ENCODE data around the gene TSEN54. TPM values are rescaled to one million over a fixed set of nuclear protein-coding genes. Genes with fewer than 3 reads are reported as not detected.

Gene TSEN54
- total RNA-seq, 1 experiment from 2014 or later: 25.8 TPM

DNA sequence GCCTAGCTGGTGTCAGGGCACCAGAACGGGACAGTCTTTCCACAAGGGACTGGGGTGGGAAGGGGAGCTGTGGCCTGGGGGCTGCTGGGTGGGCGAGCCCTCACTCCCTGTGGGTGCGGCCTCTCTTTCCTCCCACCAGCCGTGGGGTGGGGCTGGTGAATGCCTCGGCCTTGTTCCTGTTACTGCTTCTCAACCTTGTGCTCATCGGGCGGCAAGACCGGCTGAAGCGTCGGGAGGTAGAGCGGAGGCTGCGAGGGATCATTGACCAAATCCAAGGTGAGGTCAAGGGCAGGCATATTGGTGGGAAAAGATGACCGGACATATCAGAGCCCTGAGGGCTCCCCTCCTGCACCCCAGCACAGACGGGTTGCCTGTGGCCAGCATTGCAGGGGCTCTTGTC, 30.2 kb upstream of the TSEN54 start:
- DNase-seq (ENCODE audit: low read depth, low spot score): no peak
- in situ Hi-C loops (cut with HindIII; ENCODE audit: low pct_unique_long_range_greater_than_20kb, low sequenced_read_pairs): no loop called here

DNA sequence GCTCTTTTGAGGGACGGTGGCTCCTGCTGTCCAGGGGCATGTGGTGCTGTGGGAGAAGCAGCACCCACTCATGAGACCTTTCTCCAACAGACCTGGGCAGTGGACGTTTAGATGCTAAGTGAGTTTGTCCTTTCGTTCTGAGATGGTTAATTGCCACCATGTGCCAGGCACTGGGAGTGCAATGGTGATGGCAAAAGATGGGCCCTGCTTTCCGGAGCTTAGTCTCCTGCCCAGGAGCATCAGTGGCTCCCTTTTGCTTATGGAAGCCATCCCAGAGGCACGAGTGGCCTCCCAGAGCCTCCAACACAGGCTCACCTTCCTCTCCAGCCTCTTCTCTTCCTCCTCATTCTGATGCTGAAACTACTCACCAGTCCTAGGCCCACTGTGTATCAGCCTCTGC, 29.4 kb upstream of the TSEN54 start:
- no peak for DNase-seq (ENCODE audit: low read depth, low spot score)
- in situ Hi-C loops (cut with HindIII; ENCODE audit: low pct_unique_long_range_greater_than_20kb, low sequenced_read_pairs): no loop called here

DNA sequence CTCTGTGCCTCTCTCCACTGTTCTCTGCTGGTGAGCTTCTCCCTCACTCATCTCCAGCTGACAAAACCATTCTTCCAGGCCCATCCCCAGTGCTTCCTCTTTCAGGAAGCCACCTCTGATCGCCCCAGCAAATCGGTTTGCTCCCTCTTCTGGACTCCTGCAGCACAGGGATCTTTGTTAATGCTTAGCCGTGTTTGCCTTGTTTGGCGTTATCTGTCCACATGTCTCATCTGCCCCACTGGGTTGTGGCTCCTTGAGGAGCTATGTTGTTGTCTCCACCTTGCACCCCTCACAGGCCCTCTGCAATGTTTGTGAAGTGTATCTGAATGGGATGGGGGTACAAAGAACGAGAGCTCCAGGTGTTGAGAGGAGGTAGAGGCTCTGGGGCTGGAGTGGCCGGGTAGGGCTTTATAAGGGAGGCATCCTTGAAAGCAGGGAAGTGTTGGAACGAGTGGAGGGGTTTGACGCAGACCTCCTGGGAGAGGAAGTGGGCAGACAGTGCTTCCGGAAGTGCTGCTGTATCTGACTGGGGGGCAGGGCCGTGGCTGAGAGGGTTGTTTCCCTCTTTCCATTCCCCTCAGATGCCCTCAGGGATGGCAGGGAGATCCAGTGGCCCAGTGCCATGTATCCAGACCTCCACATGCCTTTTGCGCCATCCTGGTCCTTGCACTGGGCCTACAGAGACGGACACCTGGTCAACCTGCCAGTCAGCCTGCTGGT, 28.8 kb upstream of the TSEN54 start:
- in situ Hi-C loops (cut with HindIII; ENCODE audit: low pct_unique_long_range_greater_than_20kb, low sequenced_read_pairs): no loop called here
- peak; percentile 31 for DNase-seq (ENCODE audit: low read depth, low spot score)

DNA sequence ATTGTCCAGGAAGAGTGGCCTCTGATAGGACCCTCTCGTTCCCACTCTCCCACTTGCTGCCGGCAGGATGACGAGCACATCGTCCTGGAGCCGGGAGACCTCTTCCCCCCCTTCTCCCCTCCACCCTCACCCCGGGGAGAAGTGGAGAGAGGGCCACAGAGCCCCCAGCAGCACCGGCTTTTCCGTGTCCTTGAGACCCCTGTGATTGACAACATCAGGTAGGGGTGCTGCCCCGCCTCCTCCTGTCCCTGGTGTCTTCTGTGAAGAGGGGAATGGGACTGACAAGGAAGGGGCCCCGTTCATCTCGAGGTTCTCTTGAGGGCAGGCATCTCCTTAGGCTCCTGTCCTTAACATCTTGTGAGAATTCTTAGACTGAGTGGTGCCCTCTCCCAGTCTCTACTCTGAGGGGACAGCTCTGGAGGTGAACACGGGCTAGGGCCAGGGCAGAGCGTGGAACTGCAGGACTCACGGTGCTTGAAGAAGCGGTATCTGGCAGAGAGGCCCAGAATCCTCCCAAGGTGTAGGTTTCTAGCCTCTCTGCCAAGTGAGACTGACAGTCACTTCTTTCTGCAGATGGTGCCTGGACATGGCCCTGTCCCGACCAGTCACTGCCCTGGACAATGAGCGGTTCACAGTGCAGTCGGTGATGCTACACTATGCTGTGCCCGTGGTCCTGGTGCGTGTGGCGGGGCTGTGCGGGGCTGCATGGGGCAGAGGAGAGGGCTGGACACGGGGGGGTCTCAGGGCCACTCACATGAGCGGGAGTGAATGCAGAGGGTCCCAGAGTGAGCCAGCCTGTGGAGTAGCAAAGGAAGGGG, 27.4 kb upstream of the TSEN54 start:
- DNase-seq (ENCODE audit: low read depth, low spot score): no peak
- in situ Hi-C loops (cut with HindIII; ENCODE audit: low pct_unique_long_range_greater_than_20kb, low sequenced_read_pairs): no loop called here

DNA sequence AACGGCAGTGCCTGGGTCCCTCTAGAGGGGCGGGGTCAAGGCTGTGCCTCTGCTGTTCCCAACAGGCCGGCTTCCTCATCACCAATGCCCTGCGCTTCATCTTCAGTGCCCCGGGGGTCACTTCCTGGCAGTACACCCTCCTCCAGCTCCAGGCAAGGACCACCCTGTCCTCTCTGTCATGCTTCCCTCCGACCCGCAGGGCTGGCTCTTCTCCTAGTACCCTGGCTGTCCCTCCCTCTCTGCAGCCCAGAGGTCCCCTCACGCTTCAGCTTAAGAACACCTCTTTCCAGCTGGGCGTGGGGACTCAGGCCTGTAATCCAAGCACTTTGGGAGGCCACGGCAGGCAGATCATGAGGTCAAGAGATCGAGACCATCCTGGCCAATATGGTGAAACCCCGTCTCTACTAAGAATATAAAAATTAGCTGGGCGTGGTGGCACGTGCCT, 26.8 kb upstream of the TSEN54 start:
- in situ Hi-C loops (cut with HindIII; ENCODE audit: low pct_unique_long_range_greater_than_20kb, low sequenced_read_pairs): no loop called here
- no peak for DNase-seq (ENCODE audit: low read depth, low spot score)

DNA sequence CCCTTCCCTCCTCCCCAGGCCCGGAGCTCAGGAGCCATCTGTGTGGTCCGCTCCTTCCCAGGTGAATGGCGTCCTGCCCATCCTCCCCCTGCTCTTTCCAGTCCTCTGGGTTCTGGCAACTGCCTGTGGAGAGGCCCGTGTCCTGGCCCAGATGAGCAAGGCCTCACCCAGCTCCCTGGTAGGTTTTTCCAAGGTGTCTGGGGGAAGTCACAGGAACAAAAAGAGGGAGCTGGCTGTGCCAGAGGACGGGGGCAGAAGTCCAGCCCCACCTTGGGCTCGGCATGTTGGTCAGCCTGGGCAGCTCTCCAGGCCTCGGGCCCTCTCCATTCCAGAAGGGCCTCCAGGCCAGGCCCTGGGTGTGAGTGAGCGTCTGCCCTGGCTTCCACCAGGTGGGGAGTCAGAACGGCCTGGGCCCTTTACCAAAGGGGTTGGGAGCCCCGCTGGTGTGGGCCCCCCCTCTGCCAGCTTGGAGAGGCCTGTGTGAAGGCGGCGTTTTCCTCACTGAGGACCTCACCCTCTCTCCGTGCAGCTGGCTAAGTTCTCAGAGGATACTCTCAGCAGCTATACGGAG, 26.1 kb upstream of the TSEN54 start:
- no peak for DNase-seq (ENCODE audit: low read depth, low spot score)
- in situ Hi-C loops (cut with HindIII; ENCODE audit: low pct_unique_long_range_greater_than_20kb, low sequenced_read_pairs): no loop called here

DNA sequence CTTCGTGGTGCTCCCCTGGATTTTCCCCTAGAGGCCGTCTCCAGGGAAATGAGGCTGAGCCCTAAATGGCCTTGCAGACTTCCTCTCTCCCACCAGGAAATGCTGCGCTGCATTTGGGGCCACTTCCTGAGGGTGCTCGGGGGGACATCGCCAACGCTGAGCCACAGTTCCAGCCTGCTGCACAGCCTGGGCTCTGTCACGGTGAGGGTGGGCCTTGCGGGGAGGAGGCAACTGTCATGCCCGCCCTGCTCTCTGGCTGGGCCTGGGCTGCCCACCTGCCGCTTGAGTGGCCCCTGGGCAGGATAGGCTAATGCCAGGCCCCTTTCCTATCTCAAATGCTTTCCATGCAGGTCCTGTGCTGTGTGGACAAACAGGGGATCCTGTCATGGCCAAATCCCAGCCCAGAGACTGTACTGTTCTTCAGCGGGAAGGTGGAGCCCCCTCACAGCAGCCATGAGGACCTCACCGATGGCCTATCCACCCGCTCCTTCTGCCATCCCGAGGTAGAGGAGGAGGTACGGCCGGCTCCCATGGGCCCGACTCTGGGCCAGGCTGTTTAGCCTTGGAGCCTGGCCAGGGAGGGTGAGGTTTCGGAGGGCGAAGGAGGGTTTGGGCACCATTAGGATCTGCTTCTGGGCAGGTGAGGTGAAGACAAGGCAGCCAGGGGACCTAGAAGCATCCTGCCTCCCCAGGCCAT, 25.2 kb upstream of the TSEN54 start:
- in situ Hi-C loops (cut with HindIII; ENCODE audit: low pct_unique_long_range_greater_than_20kb, low sequenced_read_pairs): no loop called here
- DNase-seq (ENCODE audit: low read depth, low spot score): no peak

DNA sequence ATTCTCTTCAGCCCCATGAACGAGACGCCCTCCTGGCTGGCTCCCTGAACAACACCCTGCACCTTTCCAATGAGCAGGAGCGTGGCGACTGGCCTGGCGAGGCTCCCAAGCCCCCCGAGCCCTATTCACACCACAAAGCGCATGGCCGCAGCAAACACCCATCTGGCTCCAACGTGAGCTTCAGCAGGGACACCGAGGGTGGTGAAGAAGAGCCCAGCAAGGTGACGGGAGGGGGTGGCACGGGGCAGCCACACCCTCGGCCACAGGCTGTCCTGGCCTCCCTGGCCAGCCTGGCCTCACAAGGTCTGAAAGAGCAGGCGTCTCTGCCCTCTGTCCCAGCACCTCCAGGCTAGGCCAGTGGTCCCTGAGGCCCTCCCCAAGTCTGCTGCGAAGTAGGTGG, 24.6 kb upstream of the TSEN54 start:
- in situ Hi-C loops (cut with HindIII; ENCODE audit: low pct_unique_long_range_greater_than_20kb, low sequenced_read_pairs): no loop called here
- DNase-seq (ENCODE audit: low read depth, low spot score): no peak

DNA sequence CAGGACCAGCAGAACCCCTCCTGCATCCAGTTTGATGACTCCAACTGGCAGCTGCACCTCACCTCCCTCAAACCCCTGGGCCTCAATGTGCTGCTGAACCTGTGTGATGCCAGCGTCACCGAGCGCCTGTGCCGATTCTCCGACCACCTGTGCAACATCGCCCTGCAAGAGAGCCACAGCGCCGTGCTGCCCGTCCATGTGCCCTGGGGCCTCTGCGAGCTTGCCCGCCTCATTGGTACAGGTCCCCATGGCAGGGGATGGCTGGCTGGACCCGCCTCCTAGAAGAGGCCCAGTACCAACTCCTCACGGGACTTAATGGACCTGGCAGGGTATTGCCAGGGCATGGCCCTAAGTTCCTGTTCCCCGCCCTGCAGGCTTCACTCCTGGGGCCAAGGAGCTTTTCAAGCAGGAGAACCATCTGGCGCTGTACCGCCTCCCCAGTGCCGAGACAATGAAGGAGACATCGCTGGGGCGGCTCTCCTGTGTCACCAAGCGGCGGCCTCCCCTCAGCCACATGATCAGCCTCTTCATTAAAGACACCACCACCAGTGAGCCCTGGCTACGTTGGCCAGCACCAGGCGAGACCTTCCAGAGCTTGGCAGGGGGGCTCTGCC, 23.7 kb upstream of the TSEN54 start:
- in situ Hi-C loops (cut with HindIII; ENCODE audit: low pct_unique_long_range_greater_than_20kb, low sequenced_read_pairs): no loop called here
- no peak for DNase-seq (ENCODE audit: low read depth, low spot score)

DNA sequence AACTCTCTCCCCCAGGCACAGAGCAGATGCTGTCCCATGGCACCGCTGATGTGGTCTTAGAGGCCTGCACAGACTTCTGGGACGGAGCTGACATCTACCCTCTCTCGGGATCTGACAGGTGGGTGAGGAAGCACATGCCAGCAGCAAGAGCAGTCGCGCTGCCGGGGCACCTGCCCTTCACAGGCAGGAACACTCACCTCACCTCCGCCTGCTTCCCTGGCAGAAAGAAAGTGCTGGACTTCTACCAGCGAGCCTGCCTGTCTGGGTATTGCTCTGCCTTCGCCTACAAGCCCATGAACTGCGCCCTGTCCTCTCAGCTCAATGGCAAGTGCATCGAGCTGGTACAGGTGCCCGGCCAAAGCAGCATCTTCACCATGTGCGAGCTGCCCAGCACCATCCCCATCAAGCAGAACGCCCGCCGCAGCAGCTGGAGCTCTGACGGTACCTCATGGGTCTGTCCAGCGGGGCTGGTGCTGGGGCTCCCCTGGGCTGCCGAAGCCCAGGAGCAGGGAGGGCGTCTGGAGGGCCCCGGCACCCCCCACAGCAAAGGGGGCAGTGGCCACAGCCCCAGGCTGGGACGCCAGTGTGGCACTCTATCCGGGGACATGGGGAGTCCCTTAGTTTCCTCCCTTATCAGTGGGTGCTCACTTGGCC, 22.7 kb upstream of the TSEN54 start:
- DNase-seq (ENCODE audit: low read depth, low spot score): no peak
- in situ Hi-C loops (cut with HindIII; ENCODE audit: low pct_unique_long_range_greater_than_20kb, low sequenced_read_pairs): no loop called here

DNA sequence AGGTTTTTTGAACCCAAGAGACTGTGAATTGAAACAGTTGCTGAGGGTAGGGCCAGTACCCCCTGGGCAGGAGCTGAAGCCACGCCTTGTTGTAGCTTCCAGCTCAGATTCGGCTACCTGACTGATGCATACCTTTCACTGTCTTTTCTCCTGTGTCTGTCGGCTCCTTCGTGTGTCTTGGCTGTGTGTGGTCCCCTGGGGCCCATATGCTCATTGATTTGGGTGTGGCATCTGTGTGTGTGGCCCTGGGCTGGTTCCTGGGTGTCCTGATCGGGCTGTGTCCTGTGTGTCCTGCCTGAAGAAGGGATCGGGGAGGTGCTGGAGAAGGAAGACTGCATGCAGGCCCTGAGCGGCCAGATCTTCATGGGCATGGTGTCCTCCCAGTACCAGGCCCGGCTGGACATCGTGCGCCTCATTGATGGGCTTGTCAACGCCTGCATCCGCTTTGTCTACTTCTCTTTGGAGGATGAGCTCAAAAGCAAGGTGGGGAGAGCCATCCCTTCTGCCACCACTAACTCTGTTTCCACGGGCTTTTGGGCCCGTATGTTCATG, 21.9 kb upstream of the TSEN54 start:
- in situ Hi-C loops (cut with HindIII; ENCODE audit: low pct_unique_long_range_greater_than_20kb, low sequenced_read_pairs): no loop called here

DNA sequence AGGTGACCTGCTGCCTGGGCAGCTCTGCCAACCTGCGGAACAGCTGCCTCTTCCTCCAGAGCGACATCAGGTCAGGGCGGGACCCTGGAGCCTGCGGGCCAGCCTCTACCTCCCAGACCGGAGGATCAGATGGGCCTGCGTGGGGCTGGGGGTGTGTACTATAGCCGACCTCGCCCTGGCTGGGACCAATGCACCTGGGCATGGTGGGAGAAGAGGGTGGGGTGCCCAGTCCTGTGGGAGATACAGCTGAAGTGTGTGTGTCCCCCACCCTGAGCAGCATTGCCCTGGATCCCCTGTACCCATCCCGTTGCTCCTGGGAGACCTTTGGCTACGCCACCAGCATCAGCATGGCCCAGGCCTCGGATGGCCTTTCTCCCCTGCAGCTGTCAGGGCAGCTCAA, 20.3 kb upstream of the TSEN54 start:
- no peak for DNase-seq (ENCODE audit: low read depth, low spot score)
- in situ Hi-C loops (cut with HindIII; ENCODE audit: low pct_unique_long_range_greater_than_20kb, low sequenced_read_pairs): no loop called here

More for the DNA sequence above, 21.9 kb upstream of the TSEN54 start:
- DNase-seq (ENCODE audit: low read depth, low spot score): no peak

DNA sequence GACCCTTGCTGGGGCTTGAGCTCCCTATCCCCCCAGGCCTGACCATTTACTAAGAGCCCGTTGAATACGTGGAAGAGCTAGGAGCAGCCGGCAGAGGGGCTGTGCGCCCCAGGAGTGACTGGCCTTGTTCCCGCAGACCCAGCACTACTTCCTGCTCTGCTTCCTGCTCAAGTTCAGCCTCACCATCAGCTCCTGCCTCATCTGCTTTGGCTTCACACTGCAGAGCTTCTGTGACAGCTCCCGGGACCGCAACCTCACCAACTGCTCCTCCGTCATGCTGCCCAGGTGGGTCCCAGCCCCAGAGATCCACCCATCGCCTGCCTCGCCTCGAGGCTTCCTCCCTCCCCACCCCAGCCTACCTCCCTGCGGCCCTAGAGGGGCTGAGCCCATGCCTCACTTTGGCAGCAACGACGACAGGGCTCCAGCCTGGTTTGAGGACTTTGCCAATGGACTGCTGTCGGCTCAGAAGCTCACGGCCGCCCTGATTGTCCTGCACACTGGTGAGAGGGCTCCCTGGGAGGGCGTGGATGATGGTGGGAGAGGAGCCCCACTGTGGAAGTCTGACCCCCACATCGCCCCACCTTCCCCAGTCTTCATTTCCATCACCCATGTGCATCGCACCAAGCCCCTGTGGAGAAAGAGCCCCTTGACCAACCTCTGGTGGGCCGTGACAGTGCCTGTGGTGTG, 18.1 kb upstream of the TSEN54 start:
- in situ Hi-C loops (cut with HindIII; ENCODE audit: low pct_unique_long_range_greater_than_20kb, low sequenced_read_pairs): no loop called here

DNA sequence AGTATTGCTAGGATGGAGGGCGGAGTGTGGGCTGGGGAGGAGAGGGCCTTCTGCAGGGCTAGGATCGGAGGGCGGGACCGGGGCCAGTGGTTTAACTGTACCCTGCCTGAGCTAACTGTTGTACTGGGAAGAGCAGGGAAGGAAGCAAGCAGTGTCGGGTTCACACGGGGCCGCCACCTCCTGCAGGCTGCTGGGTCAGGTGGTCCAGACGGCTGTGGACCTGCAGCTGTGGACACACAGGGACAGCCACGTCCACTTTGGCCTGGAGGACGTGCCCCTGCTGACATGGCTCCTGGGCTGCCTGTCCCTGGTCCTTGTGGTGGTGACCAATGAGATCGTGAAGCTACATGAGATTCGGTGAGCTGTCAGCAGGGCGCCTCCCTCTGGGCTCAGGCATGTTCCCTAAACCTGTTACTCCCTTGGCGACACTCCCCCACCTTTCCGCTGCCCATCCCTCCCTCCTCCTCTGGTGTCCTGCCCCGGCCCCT, 17.6 kb upstream of the TSEN54 start:
- DNase-seq (ENCODE audit: low read depth, low spot score): peak; percentile 37
- in situ Hi-C loops (cut with HindIII; ENCODE audit: low pct_unique_long_range_greater_than_20kb, low sequenced_read_pairs): no loop called here

More for the DNA sequence above, 18.1 kb upstream of the TSEN54 start:
- DNase-seq (ENCODE audit: low read depth, low spot score): no peak

DNA sequence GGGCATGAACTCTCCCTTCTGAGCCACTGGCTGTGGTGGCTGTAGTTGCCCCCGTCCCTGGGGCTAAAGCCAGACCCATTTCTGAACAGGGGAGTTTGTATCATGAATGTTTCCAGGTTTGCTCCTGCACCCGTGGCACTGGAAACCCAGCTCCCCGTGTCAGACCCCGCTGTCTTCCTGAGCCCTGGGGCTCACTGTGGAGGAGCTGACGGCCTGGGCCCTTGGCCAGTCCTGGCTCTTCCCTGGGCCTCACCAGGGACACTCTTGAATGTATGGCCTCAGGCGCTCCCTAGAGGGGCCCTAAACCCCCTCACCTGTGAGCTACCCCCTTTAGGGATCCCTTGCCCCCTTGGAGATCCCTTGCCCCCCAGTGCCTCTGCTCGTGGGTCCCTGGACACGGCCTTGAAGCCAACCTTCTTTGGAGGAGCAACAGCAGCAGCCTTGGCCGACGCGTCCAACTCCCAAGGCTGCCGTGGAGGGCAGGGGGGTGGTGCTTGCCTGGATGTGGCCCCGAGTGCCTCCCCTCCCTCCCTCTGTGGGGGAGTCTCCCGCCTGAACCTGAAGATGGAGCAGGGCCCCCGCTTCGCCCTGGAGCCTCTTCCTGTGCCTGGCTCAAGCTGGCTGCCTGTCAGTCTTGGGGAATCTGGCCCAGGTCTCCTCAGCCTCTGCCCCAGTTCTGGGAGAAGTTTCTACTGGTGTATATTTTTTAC, 16.9 kb upstream of the TSEN54 start:
- in situ Hi-C loops (cut with HindIII; ENCODE audit: low pct_unique_long_range_greater_than_20kb, low sequenced_read_pairs): no loop called here
- DNase-seq (ENCODE audit: low read depth, low spot score): no peak
